ENCODE data around the gene RASSF4.

Gene RASSF4

DNA sequence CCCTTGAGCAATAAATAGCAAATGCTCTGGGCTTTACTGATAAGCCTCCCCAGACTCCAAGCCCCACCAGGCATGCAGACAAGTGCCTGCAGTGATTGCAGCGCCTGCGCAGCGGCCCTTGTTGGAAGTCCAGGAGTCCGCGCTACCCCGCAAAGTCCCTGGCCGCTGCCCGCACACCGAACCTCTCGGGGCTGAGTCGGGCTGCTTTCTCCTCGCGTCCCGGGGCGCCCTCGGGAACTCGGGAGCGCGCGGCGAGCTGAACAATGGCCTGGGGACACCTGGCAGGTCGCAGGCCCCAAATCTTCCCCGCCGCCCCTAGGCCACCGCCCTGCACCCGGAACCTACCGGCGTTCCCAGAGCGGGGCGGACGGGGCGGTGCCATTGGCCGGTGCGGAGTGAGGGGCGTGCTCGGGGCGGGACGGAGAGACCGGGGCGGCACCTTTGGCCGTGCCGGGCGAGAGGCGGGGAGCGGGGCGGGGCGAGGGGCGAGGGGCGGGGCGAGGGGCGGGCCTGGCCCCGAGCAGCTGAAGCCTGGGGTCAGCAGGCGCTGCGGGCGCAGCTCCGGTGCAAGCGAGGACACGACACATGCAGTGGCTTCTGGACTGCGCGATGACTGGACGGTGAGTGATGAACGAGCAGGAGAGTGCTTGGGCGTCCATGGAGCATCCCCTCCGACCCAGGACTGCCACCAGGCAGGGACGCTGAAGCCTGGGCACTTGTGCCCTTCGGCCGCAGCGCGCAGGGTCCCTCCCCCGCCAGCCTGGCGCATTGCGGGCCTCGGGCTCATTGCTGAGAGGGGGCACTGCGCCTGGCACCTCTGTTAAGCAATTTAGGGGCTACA, at the start of gene RASSF4:
Gene RASSF4, plus strand, starts transcription at position 556 of the 841 bp plus-strand sequence. CDS start 10,401 bp downstream, outside the sequence.
- TF ChIP-seq, protein P1, sequence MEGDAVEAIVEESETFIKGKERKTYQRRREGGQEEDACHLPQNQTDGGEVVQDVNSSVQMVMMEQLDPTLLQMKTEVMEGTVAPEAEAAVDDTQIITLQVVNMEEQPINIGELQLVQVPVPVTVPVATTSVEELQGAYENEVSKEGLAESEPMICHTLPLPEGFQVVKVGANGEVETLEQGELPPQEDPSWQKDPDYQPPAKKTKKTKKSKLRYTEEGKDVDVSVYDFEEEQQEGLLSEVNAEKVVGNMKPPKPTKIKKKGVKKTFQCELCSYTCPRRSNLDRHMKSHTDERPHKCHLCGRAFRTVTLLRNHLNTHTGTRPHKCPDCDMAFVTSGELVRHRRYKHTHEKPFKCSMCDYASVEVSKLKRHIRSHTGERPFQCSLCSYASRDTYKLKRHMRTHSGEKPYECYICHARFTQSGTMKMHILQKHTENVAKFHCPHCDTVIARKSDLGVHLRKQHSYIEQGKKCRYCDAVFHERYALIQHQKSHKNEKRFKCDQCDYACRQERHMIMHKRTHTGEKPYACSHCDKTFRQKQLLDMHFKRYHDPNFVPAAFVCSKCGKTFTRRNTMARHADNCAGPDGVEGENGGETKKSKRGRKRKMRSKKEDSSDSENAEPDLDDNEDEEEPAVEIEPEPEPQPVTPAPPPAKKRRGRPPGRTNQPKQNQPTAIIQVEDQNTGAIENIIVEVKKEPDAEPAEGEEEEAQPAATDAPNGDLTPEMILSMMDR (IDR thresholded peaks at IDR 0.05; ENCODE audit: borderline replicate concordance, control extremely low read depth, extremely low read depth, insufficient read depth, missing control alignments) = no peak
- in situ Hi-C loops (cut with MboI; ENCODE audit: low sequenced_read_pairs, unreplicated experiment) = no loop called here
- DNase-seq (ENCODE audit: low spot score) = peak; percentile 99

GRCh38 chr10:44909910-44910309, 49.7 kb upstream of the RASSF4 start:
- in situ Hi-C loops (cut with MboI; ENCODE audit: low sequenced_read_pairs, unreplicated experiment) = no loop called here
- TF ChIP-seq, protein P1 (IDR thresholded peaks at IDR 0.05; ENCODE audit: borderline replicate concordance, control extremely low read depth, extremely low read depth, insufficient read depth, missing control alignments) = no peak
- no peak for DNase-seq (ENCODE audit: low spot score)

- TF ChIP-seq, protein P1 (IDR thresholded peaks at IDR 0.05; ENCODE audit: borderline replicate concordance, control extremely low read depth, extremely low read depth, insufficient read depth, missing control alignments) = no peak
- no peak for DNase-seq (ENCODE audit: low spot score)
- in situ Hi-C loops (cut with MboI; ENCODE audit: low sequenced_read_pairs, unreplicated experiment) = no loop called here
These were observed 49.0 kb upstream of the RASSF4 start for GRCh38 chr10:44910602-44911001.

GRCh38 chr10:44911081-44911540, 48.5 kb upstream of the RASSF4 start, which contains the start of gene TMEM72:
Gene TMEM72 (plus strand): TSS chr10:44911337. CDS start chr10:44911513, 176 bp downstream.
- DNase-seq (ENCODE audit: low spot score) = no peak
- TF ChIP-seq, protein P1 (IDR thresholded peaks at IDR 0.05; ENCODE audit: borderline replicate concordance, control extremely low read depth, extremely low read depth, insufficient read depth, missing control alignments) = no peak
- in situ Hi-C loops (cut with MboI; ENCODE audit: low sequenced_read_pairs, unreplicated experiment) = no loop called here

- TF ChIP-seq, protein P1 (IDR thresholded peaks at IDR 0.05; ENCODE audit: borderline replicate concordance, control extremely low read depth, extremely low read depth, insufficient read depth, missing control alignments) = no peak
These were observed 47.7 kb upstream of the RASSF4 start for GRCh38 chr10:44911951-44912350.

DNA sequence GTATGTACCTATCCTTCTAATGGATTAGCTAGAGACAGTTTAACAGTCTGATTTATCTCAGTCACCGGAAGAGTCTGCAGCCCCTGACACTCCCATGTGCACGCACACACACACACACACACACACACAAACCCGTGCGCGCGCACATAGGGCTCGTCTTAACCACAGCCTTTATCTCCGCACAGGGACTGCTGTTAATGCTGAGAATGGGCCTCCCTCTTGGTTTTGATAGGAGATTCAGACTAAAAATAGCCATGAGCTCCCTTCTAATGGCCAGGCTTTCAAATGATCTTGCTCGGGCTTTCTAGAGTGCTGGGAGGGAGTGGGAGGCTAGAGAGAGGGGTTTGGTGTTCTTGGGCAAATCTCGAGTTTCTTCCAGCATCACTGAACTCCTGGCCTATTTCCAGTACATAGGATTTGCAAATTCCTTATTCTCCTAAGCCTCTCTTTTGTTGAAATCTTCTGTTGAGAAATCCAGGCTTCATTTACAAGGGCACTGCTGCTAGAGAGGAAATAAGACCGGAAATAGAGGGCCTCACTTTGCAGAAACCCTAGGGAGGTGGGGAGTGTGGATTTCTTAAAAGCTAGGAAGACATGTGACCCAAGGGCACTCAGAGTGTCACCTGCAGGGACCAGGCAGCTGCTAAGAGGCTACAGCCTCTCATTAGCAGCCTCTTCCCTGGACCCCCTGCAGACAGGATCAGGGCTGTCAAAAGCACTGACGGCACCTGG, 46.1 kb upstream of the RASSF4 start:
- TF ChIP-seq, protein P1 (IDR thresholded peaks at IDR 0.05; ENCODE audit: borderline replicate concordance, control extremely low read depth, extremely low read depth, insufficient read depth, missing control alignments) = no peak
- DNase-seq (ENCODE audit: low spot score) = no peak
- in situ Hi-C loops (cut with MboI; ENCODE audit: low sequenced_read_pairs, unreplicated experiment) = no loop called here

More at GRCh38 chr10:44911951-44912350, 47.7 kb upstream of the RASSF4 start:
- in situ Hi-C loops (cut with MboI; ENCODE audit: low sequenced_read_pairs, unreplicated experiment) = no loop called here
- no peak for DNase-seq (ENCODE audit: low spot score)

Data from GM13976 (cell line).